Measurements from ENCODE around the gene IRGM.
"Not testable (repeated sequence)": the region's sequence is repeated elsewhere in the genome, so short reads cannot be mapped to it uniquely, and the experiment has no call there.

Gene IRGM, protein sequence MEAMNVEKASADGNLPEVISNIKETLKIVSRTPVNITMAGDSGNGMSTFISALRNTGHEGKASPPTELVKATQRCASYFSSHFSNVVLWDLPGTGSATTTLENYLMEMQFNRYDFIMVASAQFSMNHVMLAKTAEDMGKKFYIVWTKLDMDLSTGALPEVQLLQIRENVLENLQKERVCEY

DNA sequence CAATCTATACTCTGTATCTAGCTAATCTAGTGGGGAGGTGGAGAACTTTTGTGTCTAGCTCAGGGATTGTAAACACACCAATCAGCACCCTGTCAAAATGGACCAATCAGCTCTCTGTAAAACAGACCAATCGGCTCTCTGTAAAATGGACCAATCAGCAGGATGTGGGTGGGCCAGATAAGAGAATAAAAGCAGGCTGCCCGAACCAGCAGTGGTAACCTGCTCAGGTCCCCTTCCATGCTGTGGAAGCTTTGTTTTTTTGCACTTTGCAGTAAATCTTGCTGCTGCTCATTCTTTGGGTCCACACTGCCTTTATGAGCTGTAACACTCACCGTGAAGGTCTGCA is at the start of gene IRGM:
IRGM (plus strand) TSS at position 214 of the 346 bp plus-strand sequence. CDS start 1,603 bp downstream, outside the sequence.
- peak; percentile 68 for DNase-seq

GRCh38 chr5:150797384-150797783 is 48.9 kb upstream of the IRGM start:
- DNase-seq, result no peak

- peak; percentile 61 for DNase-seq
Measured at GRCh38 chr5:150801117-150801927, 45.0 kb upstream of the IRGM start.

DNA sequence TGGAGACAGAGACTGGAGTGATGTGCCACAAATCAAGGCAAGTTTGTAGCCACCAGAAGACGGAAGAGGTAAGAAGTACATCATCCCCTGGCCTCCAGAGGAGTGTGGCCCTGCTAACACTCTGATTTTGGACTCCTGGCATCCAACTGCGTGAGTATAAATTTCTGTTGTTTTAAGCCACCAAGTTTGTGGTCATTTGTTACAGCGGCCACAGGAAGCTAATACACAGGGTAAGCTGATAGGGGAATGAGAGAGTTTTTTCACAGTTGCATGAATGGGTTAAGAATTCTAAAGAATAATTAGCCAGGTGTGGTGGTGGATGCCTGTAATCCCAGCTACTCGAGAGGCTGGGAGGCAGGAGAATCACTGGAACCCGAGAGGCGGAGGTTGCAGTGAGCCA is 41.9 kb upstream of the IRGM start:
- no peak for DNase-seq

DNA sequence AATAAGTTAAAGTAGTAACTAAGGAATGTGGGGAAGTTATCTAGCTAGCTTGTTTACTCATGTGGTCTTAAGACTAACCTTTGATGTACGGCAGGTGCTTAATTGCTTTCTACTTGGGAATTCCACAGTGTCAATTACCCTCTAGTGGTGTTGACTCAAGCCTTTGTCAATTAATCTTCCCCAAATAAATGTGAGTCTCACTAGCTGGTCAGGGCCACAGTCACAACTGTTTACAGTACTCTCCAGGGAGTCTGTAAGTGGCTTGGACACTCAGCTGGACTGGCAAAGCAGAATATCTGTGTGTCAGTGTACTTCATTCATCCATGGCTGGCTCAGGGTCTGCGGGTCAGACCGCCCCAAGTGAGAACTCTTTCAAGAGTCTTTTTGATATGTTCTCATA is 37.0 kb upstream of the IRGM start:
- no peak for DNase-seq

- no peak for DNase-seq
Measured at GRCh38 chr5:150815010-150815409, 31.3 kb upstream of the IRGM start.

DNA sequence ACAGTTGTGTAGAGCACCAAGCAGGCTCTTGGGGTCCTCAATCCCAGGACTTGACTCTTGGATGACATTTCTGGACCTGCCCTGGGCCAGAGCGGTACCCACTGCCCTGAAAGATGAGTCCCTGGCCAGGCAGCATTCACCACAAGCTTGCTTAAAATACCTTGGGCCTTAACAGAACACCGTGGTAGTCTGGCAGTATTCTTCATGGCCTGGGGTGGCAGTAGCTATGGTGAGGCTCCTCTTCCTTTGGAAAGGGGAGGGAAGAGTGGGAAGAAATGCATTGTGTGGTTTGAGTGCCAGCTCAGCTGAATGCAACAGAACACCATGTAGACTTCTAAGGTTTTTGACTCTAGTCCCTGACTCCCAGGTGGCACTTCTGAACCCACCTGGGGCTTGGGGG is 29.4 kb upstream of the IRGM start:
- no peak for DNase-seq

- DNase-seq, result no peak
Measured at GRCh38 chr5:150829744-150830143, 16.6 kb upstream of the IRGM start.

- DNase-seq, result not testable (repeated sequence)
Measured at GRCh38 chr5:150831821-150832220, 14.5 kb upstream of the IRGM start.

DNA sequence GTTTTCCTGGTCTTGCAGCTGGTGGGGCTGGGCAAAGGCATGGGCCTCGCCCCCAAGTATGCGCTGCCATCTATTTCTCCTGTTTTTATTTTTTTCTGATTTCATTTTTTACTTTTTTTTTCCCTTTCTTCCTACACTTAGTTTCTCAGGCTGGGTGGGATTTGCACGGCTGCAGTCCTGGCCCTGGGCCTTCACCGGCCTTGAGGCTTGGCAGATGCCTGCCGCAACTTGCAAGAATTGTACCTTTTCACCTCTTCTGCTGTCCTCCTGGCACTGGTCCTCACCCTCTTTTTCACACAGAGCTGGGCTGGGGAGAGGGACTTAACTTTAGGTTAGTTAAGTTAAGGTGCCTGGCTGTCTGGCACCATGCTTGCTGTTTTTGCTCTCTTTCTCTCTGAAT is 10.3 kb upstream of the IRGM start:
- DNase-seq, result no peak

DNA sequence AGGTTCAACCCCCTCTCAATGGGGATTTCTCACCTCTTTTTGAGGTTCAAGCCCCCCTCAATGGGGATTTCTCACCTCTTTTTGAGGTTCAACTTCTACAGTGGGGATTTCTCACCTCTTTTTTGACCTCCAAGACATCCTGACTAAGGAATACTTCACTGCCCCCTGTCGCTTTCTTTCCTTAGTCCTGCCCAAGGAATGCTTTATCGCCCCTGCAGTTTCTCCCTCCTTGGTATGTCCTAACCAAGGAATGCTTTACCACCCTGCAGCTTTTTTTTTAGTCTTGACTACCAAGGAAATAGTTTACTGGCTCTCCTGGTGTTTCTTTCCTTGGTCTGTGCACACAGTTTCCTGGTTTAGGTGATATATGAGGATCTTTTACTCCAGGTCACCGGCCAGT is 9.6 kb upstream of the IRGM start:
- DNase-seq, result no peak

- not testable (repeated sequence) for DNase-seq
Measured at GRCh38 chr5:150845185-150845859, 999 bp upstream of the IRGM start.

DNA sequence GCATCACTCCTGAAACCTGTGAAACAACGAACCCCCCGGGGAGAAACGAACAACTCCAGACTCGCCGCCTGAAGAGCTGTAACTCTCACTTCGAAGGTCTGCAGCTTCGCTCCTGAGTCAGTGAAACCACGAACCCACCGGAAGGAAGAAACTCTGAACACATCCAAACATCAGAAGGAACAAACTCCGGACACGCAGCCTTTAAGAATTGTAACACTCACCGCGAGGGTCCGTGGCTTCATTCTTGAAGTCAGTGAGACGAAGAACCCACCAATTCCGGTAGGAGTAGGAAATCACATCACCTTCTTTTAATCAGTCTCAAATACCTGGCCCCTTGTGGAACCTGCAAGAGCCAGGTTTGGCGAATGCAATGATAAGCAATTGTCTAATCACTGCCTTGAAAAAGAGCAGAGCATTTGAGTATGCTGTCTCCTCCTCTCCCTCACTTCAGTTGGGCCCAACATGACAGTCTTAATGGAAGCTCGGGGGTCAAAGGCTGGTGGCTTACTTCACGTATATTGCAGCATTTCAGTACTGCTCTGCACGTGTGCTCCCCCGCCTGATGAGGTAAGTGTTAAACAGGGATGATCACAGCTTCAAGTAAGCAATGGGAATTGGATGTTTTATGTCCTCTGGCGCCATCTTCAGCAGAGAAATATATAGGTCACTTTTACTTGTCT is 473 bp downstream of the IRGM start:
- DNase-seq, result peak; percentile 85

DNA sequence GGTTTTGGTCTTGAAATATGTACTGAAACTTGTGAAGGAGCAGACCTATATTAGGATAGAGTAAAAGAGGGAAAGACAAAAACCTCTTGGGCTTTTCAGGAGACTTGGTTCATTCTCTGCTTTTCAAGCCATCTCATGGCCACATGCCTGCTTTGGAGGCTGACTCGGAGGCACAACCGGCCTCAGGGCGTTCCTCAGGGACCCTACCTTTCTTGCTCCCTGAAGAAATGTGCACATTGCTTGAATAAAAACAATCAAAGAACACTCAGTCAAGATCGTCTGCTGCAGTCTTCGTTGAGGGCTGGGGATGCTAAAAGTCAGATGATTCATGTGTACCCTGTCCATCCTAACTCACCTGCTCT is 994 bp downstream of the IRGM start:
- DNase-seq, result no peak

GRCh38 chr5:150848271-150848670 is 1.9 kb downstream of the IRGM start:
- DNase-seq, result no peak

DNA sequence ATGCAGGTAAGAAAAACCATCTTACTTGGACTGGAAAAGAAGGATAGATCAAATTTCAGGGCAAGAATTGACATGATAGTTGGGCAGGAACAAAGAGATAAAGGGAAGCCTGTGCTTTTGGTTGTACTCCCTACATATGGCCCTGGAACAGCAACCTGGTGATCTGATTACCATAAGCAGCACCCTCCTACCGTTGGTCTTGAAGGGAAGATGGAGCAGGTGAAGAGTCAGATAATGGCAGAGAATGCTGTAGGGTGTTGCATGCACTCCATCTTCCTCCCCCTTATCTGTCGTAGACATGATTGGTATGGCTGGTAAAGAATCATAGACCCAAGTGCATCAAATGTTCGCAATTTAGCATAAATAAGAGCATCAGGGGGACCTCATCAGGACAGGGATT is 4.7 kb downstream of the IRGM start:
- DNase-seq, result no peak

GRCh38 chr5:150853561-150853960 is 7.2 kb downstream of the IRGM start:
- no peak for DNase-seq

- DNase-seq, result not testable (repeated sequence)
Measured at GRCh38 chr5:150856700-150857099, 10.4 kb downstream of the IRGM start.

DNA sequence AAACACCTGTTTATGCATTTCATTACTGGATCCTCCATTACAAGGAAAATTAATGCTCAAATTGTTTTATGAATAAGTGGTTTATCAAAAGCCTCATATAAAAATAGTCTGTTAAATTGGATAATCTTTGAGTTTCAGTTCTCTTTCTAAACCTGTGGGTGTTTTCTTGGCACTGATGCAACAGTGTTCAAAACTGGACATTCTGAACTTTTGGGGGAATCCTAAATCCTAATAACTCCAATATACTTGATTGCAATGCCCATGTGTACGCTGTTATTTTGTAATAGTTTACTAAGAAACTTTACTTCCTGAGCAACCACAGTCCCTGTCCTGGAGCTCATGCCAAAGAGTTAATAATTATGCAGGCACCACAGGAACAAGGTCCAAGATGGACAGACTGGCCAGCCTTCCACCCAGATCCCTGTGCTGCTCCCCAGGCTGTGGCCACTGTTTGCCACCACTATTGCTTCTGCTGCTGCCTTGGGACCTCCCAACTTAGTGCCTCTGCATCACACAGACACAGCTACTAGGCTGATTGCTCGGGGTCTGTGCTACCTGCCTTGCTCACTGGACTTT is 14.0 kb downstream of the IRGM start:
- no peak for DNase-seq

DNA sequence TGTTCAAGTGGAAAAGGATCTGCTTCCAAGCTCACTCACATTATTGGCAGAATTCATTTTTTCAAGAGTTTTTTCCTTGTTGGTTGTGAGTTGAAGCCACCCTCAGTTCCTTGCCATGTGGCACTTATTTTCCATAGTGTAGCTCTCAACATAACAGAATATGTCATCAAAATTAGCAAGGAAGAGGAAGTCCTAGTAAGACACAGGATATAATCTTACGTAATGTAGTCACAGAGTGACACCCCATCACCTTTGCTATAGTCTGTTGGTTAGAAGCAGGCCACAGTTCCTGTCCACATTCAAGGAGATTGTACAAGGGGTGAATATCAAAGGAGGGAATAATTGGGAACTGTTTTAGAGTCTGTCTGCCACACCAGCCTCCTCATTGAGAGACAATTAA is 15.7 kb downstream of the IRGM start:
- no peak for DNase-seq

DNA sequence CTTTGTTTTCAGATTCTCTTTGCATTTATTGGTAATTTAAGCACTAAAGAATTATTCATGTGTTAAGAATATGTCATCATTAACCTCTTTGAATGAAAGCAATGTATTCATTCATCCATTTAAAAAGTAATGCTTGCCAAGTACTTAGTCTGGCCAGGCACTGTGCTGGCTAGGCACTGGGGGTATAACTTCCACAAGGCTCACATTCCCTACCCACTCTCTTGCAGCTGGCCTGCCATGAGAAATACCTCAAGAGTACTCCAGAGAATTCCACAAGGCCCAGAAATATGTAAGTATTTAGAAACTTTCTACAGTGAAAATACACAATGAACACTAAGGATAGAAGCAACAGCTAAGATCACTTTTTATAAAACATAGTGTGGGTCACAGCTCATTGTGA is 33.0 kb downstream of the IRGM start:
- no peak for DNase-seq

- DNase-seq, result no peak
Measured at GRCh38 chr5:150895431-150896428, 49.4 kb downstream of the IRGM start.

All from CD4-positive, alpha-beta T cell treated with Interleukin-21 for 1 hour (primary cell).